NCI-H69 (cell line): ENCODE measurements around the gene MAT2A.
"Not testable (repeated sequence)": the region's sequence is repeated elsewhere in the genome, so short reads cannot be mapped to it uniquely, and the experiment has no call there.

Source experiments
- DNase-seq: peaks from one replicate; lab custom pipeline; 2025; lab: John Stamatoyannopoulos, UW

Gene MAT2A

DNA sequence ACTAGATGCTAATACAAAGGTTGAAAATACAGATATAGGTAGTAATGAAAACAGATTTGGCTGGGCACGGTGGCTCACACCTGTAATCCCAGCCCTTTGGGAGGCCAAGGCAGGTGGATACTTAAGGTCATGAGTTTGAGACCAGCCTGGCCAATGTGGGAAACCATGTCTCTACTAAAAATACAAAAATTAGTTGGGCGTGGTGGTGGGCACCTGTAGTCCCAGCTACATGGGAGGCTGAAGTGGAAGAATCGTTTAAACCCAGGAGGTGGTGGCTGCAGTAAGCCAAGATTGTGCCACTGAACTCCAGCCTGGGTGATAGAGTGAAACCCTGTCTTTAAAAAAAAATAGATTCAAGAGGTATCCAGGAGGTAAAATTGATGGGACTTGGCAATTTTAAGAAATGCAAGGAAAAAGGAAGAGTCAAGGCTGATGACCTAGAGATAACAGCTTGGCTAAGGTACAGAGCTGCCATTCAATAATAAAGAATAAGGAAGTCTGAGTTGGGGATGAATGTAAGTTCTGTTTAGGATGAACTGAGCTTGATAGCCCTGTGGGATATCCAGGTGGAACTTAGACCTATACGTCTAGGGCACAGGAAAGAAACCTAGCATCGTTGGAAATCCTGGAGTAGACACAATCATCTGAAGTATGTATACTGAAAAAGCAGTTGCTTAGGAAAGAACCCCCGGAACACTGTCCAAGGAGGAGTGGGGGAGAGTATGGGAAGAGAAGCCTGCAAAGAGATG, 9.1 kb downstream of the MAT2A start:
- no peak for DNase-seq

DNA sequence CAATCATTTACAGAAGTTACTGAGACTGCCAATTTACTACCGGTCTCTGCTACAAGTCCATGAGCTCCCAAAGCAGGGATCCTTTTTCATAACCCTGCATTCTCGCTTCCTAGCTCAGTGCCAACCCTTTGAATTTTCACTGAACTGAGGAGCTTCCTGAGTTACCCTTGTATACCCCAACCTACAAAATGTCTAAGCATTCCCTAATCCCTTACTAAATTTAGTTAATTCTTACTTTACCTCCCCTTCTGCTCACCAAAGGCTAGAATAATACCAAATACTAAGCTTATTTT, 9.6 kb downstream of the MAT2A start:
- DNase-seq, result no peak

DNA sequence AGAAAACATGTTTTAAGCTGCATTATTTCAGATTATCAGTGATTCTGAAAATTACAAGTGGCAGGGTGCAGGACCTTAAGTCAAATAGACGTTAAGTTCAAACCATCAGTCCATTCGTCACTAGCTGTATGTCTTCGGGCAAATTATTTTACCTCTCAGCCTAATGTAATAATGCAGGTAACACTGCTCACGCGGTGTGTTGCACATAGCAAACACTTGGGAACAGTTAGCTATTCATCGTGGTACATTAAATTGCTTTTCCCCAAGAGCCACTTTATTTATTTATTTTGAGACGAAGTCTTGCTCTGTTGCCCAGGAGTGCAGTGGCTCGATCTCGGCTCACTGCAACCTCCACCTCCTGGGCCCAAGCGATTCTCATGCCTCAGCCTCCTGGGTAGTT, 10.1 kb downstream of the MAT2A start:
- DNase-seq, result no peak

DNA sequence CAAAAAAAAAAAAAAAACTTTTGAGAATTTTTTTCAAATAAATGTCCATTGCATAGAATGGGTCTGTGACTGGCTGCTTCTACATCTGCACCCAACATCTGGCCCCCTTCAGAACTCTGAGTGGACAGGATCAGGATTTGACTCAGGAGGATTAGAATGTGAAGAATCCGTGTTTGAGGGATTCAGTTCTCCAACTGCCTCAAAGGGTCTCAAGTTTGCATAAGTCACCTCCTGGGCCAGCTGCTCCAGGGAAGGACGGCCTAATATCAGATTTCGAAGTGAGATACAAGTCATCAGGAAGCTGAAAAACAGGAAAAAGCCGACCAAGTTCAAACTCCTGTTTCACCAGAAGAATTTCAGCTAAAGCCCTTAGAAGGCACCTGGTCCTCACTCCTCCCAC, 10.9 kb downstream of the MAT2A start:
- DNase-seq, result no peak

DNA sequence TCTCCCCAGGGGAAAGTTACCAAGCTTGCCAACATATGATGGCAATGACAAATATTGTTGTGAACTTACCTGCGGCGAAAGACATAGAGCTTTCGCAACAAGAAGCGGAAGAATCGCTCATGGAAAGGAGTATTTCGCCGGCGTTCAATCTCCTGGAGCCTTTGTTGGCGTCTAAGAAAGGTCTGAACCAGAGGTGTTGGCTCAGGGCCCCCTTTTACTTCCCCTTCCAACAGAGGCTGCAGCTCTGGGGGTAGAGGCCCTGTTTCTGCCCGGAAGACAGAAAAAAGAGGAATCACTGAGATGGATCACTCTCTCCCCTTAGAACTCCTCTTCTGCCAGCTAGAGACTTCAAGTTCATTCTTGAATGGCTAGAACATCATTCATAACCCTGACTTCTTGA, 11.5 kb downstream of the MAT2A start:
- DNase-seq, result no peak

DNA sequence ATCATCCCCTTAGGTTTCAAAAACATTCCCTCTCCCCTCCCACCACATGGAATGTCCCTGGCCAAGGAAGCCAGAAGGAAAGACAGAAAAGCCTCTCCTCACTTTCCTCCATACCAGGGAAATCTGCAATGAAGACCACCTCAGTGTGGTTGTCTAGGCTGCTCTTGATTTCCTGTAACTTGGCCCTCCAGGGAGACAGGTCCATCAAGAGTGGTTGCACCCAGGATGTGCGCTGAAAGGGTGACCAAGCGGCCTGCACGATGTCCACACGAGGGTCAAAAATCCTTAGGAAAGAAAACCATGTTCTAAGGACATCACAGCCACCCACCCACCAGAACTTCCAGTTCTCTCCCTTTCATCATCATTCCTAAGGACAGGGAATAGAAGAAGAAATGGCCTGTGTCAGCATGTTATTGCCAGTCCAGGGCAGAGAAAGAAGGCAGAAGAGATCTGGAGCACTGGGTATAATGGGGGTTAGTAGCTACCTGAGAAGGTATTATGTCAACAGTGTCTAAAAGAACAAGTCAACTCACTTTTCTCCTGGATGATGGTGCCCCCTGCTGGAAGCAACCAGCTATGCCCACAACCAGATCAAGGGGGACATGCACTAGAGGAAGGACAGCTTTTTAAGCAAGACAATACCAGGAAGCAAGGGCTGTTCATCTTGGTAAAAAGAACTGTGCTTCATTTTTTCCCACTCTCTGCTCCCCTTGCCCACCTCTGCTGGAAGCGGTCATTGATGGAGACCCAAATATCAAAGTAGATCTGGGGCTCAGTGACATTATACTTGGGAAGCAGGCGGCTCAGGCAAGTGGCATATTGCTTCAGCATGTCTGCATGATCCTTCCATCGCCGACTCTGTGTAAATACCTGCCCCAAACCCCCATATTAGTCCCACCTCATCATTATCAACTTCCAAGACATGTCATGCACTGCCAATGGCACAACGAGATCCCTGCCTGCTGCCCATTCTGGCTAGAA, 13.0 kb downstream of the MAT2A start:
- DNase-seq, result peak; percentile 74

DNA sequence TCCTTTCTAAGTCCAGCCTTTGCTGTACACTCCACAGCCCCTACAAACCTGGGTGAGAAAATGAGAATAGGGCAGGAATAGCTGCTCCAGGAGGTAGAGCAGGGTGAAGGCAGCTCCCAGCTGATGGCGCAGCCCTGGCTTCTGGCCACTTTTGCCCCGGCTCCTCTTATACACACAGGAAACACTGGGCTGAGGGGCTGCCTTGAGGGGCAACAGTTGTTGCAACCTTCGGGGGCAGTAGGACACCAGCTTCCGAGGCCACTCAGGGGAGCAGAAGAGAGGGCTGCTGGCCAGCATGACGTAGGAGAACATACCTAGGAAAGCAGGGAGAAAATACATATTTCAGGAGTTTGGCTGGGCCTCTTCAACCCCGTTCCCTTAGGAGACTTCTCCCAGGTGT, 14.2 kb downstream of the MAT2A start:
- DNase-seq, result no peak

DNA sequence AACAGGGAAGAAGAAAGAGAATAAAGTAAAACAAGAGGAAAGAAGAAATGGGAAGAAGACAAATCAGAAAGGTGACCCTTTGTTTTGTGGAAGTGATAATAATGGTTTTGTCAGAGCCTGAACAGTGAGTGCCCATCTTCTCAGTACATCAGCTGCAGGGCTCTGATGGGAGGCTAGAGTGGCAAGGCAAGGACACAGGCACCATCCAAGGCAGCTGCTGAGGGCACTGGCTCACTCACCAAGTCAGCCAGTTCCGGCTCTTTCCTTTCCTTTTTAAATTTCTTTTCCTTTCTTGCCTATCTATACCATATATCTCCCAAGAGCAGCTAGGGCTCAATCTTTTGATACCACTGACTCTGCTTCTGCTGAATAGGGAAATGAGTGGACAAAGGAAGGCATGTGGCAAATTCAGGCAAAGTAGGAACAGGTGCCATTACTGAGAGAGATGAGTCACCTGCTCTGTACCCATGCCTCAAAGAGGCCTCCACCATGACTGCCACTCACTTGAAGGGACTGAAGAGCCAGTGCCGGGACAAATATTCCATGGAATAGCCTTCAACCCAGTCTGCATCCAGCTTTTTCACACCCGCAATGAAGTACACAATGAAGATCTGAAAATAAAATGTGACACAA, 16.1 kb downstream of the MAT2A start:
- no peak for DNase-seq

DNA sequence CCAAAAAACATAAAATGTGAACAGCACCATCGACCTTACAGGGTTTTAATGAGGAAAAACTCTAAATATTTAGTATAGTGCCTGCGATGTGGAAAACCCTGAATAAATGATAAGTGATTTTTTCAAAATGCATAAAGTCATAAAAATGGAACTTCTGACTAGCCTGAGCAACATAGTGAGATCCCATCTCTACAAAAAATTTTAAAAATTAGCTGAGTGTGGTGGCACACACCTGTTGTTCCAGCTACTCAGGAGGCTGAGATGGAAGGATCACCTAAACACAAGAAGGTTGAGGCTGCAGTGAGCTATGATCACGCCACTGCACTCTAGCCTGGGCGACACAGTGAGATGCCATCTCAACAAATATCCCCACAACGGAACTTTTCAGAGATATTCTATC, 18.2 kb downstream of the MAT2A start:
- no peak for DNase-seq

DNA sequence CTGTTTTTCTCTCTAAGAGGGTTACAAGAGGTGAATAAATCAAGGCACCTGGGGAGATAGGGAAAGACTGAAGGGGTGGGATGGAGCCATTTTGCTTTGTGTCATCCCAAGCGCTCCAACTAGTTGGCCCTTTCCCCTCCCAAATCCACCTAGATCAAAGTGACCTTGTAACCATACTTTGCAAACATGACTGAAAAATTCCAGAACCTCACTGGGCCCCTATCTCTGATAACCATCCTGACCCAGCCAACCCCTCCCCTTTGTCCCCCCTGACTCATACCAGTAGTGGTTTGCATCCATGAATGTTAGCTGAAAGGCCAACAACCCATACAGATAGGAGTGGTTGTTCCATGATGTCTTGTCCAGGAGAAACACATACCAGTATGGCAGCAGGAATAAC, 19.2 kb downstream of the MAT2A start:
- no peak for DNase-seq

DNA sequence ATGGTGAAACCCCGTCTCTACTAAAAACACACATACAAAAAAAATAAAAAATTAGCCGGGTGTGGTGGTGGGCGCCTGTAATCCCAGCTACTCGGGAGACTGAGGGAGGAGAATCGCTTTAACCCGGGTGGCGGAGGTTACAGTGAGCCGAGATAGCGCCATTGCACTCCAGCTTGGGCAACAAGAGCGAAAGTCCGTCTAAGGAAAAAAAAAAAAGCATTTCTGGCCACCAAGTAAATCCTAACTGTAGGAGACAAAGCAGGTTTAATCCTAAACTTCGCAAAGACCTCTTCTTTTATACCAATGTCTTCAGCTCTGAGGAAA, 21.4 kb downstream of the MAT2A start:
- not testable (repeated sequence) for DNase-seq

DNA sequence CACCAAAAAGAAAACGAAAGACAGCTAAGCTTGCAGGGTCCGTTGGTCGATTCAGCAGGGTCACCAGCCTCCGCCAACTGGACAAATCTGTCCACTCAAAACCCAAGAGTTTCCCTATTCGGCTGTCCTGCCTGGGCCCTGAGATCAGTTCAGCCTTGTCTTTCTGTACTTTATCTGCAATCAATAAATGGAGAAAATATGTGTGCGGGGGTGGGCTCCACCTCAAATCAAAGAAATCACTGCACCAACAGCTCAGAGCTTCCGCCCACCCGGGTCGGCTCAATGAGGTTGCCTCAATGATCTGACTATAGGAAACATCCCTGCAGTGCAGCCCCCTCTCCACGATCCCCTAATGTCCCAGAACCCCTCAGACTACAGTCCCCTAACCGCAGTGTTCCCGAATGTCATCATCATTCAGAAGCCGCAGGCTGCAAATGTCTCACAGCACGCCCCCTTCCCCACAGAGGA, 21.9 kb downstream of the MAT2A start:
- DNase-seq, result no peak

DNA sequence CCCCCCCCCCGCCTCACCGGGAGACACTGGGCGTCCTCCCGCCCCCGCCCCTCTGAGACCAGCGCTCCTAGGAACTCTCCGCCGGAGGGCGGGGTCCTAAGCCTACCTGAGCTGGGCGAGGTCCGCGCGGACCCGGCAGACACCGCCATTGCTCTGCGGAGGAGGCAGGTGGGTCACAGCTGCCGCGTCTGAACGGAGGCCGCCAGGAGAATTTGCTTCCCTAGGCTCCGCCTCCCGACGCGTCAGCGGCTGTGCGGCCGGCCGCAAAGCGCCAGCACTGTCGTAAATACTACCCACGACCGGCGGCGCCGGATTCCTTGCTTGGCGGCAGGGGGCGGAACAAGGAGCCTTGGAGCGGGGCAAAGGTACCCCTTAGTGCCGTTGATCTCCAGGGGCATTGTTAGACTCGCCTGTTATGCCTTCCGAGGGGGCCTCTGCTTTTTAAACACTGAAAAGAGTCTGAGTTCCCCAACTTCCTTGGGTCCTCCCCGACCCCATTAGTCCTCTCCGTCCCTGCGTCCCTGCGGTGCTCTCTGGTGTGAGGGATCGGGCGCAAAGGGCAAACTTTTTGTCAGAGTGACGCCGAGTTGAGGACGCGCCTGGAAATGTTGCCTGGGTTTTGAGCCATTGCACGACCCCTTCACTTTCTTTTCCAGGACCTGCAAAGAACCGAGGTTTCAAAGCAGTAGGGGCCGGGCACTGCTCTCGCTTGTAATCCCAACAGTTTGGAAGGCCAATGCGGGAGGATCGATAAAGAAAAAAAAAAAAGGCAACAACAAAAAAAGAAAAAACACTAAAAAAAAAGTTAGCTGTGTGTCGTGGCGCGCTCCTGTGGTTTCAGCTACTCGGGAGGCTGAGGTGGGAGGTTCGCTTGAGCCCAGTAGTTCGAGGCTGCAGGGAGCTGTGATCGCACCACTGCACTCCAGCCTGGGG, 22.6 kb downstream of the MAT2A start, which contains the start of gene GGCX:
TSS of gene GGCX (minus strand) at position 214 of the 933 bp plus-strand sequence. CDS start at position 149, 65 bp downstream.
- DNase-seq, result peak; percentile 96

DNA sequence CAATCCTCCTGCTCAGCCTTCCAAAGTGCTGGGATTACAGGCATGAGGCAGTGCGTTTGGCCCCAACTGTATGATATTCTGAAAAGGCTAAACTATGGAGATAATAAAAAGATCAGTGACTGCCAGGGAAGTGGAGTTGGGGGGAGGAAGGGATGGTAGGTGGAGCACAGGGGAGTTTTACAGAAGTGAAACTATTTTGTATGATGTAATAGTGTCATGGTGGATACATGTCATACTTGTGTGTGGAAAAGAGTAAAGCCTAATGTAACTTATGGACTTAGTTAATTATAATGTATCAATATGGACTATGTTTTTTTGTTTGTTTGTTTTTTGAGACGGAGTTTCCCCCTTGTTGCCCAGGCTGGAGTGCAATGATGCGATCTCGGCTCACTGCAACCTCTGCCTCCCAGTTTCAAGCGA, 25.2 kb downstream of the MAT2A start:
- no peak for DNase-seq

DNA sequence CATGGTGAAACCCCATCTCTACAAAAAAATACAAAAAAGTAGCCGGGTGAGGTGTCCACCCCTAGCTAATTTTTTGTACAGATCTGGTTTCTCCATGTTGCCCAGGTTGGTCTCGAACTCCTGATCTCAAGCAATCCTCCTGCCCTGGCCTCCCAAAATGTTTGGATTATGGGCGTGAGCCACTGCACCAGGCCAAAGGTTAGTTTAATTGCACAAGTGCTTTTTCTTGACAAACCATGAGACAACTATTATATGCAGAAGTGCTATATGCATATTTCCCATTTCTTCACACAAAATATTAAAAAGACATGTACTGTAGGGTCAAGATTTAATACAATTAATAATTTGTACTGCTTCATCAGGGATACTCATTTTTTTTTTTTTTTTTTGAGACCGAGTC, 27.3 kb downstream of the MAT2A start:
- DNase-seq, result no peak

DNA sequence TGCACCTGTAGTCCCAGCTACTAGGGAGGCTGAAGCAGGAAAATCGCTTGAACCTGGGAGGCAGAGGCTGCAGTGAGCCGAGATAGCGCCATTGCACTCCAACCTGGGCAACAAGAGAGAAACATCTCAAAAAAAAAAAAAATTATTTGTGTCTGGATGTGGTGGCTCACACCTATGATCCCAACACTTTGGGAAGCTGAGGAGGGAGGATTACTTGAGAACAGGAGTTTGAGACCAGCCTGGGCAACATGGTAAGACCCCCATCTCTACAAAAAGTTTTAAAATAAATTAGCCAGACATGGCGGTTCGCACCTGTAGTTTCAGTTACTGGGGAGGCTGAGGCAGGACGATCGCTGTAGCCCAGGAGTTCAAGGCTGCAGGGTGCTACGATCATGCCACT, 36.8 kb downstream of the MAT2A start:
- DNase-seq, result no peak

DNA sequence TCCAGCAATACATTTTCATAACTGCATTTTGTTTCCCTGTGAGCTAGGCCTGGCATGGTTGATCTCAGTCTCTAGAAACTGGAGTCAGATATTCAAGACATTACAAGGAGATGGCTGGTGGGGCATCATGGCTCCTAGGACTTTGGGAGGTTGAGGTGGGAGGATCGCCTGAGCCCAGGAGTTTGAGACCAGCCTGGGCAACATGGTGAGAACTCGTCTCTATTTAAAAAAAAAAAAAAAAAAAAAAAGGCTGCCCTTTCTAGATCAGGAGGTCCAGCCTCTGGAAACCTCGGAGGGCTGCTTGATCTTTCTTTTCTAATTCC, 38.1 kb downstream of the MAT2A start:
- no peak for DNase-seq

DNA sequence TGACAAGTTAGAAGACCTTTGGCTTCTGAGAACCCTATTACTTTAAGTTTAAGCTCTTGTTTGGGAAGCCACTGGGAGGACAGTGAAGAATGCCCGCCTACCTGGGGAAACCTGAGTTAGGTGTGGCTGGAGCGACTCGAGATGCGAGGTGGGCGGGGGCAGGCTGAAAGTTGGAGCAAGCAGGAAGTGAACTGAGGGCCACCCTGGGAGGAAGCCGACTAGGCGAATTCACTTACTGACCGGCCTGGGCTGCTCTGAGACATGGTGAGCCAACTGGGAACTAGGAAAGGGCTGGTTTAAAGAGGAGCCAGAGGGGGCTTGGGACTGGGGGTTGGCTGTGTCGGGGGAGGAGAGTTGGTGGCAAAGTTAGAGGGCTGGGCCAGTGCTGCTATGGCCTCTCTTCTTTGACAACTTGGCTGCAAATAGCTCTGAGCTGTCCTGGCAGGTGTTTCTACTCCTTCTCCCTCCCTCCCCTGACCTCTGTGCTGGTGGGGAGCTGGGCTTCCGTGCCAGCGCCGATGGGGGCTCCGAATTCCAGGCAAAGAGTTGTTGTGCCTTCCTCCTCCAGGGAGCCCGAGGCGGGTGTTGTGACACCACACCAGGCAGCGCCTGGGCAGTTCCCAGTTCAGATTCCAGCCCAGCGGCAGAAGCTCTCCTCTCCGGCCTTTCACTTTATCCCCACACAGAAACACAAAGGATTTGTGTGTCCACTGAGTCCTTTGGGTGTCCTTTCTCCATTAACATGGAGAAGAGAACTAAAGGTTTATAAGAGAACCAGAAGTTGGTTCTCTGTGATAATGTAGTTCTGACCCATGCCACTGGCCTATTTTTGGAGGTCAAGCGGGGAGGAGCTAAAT, 38.6 kb downstream of the MAT2A start, which contains the start of gene VAMP8:
TSS of gene VAMP8 (plus strand) at position 201 of the 857 bp plus-strand sequence. CDS start at position 262, 61 bp downstream.
- DNase-seq, result peak; percentile 58

DNA sequence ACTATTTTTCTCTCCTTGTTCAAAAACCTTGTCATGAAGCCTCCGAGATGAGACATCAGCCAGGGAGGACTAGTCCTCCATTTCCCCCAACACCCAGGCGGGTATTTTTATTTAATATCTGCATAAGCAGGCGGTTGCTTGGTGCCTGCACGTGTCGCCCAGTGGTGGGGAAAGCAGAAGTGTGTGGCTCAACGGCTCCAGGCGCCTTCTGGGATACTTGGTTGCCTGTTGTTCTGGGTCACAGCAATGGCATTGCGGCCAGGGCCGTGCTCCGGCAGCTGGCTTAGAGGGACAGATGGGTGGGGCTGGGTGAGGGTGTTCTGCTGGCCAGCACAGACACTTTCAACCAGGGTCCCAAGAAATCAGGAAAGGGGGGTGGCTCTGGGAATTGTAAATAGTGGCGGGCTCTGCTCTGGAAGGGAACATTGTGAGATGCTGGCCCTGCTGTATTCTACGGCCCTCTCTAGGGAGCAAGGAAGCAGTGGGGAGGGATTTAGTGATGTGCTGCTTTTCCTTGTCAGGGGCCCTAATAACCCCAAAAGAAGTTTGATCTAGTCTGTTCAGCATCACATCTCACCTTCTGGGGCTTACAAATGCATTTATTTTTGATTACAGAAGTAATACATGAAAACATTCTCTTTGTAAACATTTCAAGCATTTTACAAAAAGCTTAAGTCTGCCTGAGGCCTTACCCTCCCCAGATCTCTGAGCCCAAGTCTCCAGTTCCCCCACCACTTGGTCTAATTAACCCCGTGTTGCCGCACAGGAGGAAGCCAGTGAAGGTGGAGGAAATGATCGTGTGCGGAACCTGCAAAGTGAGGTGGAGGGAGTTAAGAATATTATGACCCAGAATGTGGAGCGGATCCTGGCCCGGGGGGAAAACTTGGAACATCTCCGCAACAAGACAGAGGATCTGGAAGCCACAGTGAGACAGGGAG, 39.5 kb downstream of the MAT2A start:
- DNase-seq, result no peak
